Hindlimb muscle (tissue), 1 donor: Measurements from ENCODE around the gene RFC3. TPM values are rescaled to one million over a fixed set of nuclear protein-coding genes. Genes with fewer than 3 reads are reported as not detected.

ENCODE experiments used
- DNase-seq: peaks from one replicate; pipeline ENCODE4 v3.0.0-alpha.2; 2013
- polyA plus RNA-seq: library from polyadenylated mRNA; unstranded; fragments of 120-200 nt; gene quantifications from one replicate; pipeline ENCODE4 v1.2.1, GENCODE V29; 2013; ENCODE audit not compliant: insufficient read length

Gene RFC3
- polyA plus RNA-seq, 1 donor: 12.4 TPM

DNA sequence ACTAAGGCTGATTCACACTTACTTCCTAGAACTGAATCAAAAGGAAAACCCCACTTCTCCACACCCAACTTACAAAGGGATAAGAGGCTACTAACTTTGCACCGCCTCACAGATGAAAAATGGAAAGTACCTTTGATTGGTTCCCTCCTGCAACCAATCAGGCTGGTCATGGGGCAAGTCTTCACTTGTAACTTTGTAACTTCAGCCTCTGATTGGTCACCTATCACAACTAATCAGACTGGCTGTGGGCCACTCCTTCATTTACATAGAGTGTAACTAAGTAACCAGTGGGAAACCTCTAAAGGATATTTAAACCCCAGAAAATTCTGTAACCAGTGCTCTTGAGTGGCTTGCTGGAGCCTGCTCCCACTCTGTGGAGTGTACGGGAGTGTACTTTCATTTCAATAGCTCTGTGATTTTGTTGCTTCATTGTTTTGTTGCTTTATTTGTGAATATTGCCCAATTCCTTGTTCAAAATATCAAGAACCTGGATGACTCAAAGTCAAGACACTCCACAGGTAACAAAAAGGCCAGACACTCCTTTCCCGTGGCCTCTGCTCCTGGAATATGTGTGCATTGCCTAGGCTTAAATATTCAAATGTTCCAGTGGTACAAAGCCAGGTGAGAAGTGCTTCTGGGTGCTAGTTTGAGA is 50.5 kb downstream of the RFC3 start:
- no peak for DNase-seq

DNA sequence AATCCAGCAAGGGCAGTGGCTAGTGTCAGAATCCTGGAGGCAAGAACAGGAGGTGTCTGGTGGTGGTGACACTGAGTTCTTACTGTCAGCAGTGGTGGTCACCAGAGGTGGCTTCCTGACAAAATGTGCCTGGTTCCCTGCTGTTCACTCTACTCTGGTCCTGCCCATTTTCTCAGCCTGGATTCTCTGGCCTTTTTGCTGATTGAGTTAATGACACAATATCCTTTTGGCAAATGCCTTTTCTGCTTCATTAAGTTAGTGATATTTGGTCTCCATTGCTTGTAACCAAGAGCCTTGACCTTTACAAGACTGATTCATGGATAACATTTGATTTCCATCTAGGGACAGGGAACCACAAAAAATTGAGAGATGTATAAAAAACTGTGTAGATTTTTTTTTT is 51.1 kb downstream of the RFC3 start:
- no peak for DNase-seq

DNA sequence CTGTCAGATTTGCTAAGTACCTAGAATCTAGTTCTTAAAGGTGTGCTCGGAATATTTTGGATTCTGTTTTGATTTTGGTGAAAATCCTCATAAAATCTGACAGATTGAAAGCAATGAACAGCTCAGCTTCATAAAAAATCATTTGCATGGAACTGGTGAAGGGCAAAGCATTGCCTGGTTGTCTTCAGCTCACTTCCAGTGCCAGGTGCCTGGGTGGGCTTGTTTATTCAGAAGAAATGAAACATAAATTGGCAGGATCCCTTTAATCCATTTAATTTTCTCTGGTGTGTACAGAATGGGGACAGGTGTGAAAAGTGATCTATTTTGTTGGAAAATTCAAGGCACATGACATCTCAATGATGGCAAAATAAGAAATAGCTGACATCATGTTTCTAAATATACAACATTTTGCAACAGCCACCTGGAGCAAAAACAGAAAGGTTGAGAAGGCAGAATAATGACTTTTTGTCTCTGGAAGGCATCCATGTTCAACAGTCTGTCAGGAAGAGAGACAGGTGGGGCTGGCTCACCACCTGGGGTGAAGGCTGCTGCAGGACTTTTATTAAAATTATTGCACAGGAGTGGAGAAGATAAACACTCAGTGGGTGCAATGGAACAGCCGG is 52.2 kb downstream of the RFC3 start:
- no peak for DNase-seq

DNA sequence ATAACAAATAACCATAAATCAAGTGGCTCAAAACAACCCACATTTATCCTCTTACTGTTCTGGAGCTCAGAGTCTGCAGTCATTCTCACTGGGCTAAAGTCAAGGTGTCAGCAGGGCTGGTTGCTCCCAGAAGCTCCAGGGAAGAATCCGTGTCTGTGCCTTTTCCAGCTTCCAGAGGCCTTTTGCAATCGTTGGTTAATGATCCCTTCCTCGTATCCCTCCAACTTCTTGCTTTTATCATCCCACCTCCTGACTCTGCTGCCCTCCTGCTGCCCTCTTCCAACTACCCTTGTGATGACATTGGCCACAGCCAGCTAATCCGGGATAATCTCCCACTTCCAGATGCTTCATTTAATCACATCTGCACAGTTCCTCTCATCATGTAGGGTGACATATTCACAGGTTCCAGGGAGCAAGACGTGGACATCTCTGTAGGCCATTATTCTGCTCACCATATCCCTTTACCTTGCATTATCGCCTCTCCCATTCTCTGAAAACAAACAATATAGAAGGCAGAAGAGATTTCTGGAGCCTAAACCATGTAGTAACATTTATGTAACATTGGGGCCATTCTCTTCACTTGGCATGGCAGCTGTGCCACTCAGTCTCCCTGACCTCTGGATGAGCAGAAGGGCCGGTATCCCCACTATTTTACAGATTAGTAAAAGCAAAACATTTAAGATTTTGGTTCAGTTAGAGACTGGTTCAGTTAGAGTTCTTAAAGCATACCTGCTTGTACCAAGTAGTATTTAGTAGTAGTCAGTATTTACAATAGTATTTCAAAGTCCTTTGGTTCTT is 53.5 kb downstream of the RFC3 start:
- DNase-seq: no peak

DNA sequence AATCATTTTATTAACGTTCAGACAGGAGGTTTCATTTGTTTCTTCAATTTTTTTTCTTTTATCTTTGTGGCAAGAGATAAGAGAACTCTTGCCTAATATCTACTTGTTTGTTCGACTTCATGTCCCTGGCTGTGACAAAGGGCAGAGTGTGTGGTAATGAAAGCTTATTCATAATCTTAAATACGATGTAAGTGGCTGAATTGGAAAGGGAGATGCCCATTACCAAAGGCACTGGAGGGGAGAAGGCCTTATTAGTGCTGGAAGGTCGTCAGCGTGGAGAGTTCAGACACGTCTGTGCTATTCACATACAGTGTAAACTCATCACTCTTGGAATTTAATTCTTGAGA is 54.0 kb downstream of the RFC3 start:
- no peak for DNase-seq

DNA sequence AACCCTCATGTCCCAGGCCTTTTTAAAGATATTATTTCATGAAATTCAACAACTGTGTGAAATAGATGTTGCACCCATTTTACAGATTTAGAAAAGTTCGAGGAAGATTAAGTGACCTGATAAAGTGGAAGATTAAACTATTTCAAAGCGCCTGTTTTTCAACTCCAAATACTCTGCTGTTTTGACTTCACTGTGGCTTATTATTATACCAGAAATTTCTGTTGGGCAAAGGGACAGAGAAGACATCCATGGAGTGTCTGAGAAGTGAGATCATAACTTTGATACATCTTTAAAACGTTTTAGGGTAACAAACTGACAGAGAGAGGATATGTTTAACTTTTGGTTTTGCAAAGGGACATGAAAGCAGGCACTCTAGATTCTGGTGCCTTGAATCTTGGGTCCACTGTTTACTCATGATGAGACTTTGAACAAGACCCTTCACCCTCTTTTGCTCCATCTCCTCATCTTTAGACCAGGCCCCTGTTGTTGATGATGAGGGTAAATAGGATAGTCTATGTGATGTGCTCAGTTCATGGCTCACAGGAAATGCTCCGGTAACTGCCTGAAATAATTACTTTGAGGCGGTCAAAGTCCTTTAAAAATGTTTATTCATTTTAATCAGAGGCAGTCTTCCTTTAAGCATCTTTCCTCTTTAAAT is 55.4 kb downstream of the RFC3 start:
- no peak for DNase-seq

DNA sequence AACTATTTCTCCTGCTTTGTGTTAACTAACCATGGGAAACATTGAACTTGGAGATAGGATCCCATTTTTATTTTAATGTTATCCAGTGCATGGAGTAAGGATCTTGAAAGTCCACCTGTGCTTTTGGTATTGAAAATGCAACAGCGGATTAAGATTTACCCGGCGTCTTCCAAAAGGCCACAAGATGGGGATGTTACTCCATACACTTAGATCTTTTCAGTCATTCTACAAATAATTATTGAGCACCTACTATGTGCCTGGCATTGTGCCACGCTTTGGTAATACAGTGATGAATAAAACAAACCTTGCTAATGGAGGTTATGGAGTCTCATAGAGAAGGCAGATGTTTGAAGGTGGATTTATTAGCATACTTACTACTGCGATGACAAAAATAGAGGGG is 56.9 kb downstream of the RFC3 start:
- DNase-seq: no peak

DNA sequence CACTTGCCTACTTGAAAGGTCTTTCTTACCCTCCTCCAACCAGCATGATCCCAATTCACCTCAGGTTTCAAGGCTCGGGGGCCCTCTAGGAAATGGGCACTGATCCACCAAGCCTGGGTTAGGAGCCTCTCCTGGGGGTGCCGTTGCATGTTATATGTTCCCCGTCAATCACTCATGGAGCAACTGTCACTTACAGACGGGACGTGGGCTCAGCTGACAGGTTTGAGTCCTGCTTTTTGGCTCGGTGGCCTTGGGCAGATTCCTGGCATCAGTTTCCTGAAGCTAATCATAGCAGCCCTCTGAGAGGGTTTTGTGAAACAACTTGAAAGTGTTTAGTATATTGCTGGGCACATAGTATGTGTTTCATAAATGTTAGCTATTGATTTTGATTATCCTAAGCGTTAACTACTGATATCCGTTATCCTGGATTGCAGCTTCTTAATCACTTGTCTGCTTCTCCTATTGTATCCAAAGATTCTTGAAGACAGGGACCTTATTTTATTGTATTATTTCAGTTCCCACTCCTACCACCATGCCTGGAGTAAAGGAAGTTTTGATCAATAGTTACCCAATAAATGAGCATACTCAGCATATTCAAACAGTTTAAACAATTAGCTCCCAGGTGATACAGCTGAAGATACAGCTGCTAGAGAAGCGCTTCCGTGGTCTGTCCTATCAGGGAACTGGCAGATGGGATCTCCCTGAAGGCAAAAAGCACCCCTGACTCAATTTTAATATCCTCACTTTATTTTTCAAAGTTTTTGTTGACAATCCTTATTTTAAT is 57.9 kb downstream of the RFC3 start:
- DNase-seq: no peak

DNA sequence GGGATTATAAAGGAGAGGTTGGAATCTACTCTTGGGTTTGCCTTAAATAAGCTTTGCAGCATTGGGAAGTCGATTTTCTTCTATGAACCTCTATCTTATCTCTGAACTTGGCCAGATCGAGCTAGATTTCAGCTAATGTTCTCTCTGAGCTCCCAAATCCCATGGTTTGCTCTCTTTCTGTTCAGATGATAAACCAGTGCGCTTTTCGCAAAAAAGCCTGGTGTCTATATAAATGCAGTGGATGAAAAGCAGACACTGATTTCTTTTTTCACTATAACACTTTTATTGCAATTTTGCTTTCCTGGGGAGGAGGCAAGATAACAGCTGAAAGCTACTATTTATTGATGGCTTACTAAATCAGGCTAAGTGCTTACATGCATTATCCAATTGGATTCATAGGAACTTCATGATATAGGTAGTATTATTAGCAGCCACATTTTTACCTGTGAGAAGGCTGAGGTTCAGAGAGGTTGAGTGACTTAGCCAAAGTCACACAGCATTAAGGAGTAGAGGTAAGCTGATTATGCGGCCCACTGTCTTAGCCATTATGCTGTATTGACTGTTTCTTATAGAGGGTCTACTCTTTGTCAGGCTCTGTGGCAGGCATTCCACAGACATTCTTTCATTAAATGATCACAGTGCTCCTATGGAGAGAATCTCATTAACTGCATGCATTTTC is 58.9 kb downstream of the RFC3 start:
- DNase-seq: no peak

DNA sequence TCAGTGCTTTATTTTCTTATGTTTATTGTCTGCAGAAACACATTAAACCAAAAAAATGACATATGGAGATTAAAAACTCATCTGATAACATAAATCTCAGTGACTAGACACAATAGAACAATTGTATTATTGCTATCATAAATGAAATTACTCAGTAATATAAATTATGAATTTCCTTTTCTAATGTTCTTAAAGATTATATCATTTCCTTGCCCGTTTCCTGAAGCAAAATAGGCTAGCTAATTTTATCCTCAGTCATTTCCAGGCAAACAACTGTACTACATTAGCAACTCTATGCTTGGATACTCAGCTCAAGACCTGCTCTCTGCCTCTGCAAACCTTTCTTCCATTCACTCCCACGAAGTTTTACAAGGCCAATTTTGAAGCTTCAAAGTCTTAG is 61.2 kb downstream of the RFC3 start:
- DNase-seq: no peak

DNA sequence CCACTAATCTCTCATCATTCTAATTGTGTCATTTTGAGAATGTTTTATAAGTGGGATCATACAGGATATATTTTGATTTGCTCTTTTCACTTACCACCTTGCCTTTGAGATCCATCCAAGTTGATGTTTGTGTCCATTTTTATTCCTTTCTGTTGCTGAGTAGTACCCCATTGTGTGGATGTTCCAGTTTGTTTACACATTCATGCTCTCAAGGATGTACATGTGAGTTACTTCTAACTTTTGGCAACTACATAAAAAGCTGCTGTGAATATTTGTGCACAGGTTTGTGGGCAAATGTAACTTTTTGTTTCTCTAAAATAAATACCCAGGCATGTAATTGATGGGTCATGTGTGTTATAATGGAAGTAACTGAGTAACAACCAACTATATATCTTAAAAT is 64.9 kb downstream of the RFC3 start:
- no peak for DNase-seq

DNA sequence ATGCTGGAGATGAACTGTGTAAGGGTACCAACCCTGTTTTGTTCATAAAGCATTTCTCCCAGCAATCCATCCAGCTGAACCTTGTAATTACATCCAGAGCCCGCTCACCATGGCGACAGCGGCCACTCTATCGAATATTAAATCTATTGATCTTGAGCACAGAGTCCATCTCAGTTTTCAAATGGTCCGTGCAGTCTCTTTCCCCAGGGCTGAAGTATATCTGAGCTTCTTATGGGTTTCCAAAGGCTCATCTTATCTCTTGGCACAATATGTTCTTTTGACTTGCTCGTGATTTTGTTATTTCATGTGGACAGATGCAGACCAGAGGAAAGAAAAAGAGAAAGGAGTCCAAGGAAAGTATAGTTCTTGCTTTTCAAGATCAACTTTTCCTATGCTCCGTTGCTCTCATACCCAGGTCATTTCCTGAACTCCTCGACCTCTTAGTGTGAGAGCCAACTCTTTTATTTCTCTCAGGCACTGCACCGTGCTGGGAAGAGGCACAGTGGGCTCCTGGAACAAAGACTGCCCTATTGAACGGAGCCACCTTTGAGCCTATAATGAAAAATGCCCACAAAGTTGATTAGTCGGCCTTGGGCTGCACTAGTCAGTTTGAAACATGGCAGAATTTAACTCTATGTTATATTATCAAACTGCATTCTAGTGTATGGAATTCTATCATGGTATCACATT is 66.7 kb downstream of the RFC3 start:
- DNase-seq: no peak
